HG03045 (cell line): Measurements from ENCODE around the gene NR3C2.

Experiments used
- ATAC-seq: cut with Tn5 transposase; IDR thresholded peaks from one replicate; pipeline ENCODE4 v1.9.1; 2021; ENCODE audit warnings: mild to moderate bottlenecking, moderate library complexity; ENCODE audit not compliant: unreplicated experiment

The NR3C2 gene

GRCh38 chr4:148059617-148060180 is 382.5 kb downstream of the NR3C2 start:
- ATAC-seq: no peak

DNA sequence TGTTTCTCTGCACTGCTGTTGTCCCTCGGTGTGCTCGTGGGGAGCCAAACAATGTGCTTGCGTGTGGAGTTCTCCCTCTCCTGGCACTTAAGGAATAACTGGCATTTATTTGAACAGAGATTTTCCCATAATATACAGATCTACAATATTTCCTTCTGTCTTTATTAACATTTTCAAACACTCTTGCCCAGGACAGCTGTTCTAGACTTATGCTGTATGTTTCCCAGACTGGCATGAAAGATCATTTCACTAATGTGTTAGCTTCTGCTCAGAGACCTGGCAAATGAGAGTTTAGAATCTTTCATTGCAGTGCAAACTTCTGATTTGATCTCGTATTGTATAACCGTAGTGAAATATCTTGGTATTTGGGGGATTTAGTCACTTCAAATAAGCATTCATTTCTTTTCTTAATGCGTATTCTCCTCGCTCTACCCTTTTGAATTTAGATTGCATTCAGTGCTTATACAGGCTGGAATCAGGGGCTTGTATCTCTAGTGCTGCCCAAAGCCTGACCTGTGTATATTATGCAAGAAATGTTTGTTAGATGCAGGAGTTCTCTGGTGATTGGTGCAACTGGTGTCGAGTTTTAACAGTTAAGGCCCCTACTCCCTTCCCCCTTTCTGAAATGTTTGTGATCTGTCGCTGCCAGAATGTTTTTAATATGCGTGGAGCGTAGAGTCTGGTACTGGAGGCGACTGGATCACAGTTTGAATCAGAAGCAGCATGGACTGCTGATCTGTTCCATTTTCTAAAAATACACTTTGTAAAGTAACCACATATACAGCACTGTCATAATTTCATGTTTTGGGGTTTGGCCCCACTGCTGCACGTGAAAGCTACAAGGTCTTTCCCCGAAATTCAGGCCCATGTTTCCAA is 384.0 kb downstream of the NR3C2 start:
- no peak for ATAC-seq

DNA sequence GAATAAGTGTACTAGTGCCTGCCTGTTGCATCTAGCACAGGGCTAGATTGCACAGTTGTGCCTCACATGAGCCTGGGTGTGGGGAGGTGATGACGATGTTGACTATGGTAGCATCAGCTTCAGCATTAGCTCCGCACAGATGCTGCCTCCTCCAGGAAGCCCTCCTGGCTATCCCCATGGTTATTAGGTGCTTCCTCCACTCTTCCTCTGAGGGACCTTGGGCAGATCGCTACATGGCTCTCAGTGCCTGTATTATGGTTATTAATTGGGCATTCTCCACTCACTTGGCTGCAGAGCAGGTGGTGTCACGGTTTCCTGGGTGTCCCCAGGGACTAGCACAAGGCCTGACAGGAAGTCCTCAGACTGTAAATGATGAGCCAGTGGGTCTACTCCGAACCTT is 384.7 kb downstream of the NR3C2 start:
- peak; percentile 29 for ATAC-seq

GRCh38 chr4:148056879-148057278 is 385.3 kb downstream of the NR3C2 start:
- ATAC-seq: peak; percentile 93

GRCh38 chr4:148055844-148056243 is 386.4 kb downstream of the NR3C2 start:
- no peak for ATAC-seq

DNA sequence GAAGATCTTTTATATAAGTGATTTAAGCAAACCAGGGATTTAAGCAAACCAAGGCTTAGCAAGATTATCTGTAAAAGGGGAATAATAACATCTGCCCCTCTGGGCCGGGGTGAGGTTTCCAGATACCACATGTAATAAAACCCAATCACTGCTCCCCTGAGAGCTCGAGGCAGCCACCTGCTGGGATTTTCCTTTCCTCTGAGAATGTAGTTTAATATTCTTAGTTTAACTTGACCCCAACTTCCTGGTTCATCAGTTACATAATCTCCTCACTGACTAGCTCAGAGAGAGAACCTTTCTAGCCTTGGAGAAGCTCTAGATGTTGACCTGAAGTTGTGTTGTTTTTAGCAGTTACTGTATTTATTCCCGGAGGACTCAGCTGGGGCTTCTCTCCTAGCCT is 387.9 kb downstream of the NR3C2 start:
- ATAC-seq: no peak

GRCh38 chr4:148053298-148054003 is 388.8 kb downstream of the NR3C2 start:
- ATAC-seq: no peak

- no peak for ATAC-seq
Measured at GRCh38 chr4:148052448-148052847, 389.8 kb downstream of the NR3C2 start.

GRCh38 chr4:148051403-148051802 is 390.8 kb downstream of the NR3C2 start:
- no peak for ATAC-seq

- no peak for ATAC-seq
Measured at GRCh38 chr4:148048598-148048997, 393.6 kb downstream of the NR3C2 start.

DNA sequence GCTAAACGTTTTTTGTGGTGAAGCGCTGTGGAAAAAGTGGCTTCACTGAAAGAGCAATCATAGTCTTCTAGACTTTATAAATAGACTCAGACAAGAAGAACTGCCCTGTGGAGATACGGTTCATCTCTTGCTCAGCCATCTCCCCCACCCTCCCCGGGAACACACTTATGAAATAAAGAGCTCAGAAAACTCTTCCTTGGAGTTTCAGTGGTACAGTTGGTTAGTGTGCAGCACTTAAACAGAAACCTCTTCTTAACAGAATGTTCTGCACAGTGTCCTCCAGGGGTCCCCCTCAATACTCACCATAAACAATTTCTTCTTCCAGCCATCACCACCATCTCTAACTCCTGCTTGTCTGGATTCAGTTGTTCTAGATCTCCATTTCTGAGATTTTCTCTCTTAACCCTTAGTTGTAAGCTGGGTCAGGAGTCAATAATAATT is 397.3 kb downstream of the NR3C2 start:
- peak; percentile 90 for ATAC-seq

- peak; percentile 6 for ATAC-seq
Measured at GRCh38 chr4:148044089-148044911, 397.9 kb downstream of the NR3C2 start.

DNA sequence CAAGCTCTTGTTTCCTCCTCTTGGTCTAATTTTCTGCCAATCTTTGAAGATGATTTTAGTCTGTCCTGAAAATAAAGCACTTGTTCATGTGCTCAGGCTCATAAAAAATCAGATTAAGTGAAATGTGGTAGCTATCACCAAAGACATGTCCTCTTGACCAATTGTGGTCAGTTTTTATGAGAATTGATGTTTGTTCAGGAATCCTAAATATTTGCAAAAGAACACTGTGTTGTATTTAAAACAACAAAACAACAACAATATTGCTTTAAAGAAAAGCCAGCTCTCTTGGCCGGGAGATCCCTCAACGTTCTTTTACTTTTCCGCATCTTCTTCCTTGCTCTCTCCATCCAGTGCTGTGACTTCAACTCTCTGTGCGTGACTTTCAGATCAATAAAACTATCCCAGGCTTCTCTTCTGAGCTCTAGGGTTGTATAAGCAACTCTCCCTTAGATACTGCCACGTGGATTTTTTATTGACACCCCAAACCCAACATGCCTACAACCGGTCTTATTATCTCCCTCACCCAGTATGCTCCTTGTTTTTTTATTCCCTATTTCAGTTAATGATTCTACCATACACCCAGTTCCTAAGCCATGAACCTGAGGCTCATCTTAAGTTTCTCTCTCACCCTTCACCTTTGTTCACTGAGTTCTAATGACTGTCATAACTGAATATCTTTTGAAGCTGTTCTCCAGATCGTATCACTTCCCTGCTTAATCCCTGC is 400.4 kb downstream of the NR3C2 start:
- ATAC-seq: no peak

GRCh38 chr4:148034813-148035212 is 407.4 kb downstream of the NR3C2 start:
- no peak for ATAC-seq

- ATAC-seq: no peak
Measured at GRCh38 chr4:148030193-148030873, 411.9 kb downstream of the NR3C2 start.

DNA sequence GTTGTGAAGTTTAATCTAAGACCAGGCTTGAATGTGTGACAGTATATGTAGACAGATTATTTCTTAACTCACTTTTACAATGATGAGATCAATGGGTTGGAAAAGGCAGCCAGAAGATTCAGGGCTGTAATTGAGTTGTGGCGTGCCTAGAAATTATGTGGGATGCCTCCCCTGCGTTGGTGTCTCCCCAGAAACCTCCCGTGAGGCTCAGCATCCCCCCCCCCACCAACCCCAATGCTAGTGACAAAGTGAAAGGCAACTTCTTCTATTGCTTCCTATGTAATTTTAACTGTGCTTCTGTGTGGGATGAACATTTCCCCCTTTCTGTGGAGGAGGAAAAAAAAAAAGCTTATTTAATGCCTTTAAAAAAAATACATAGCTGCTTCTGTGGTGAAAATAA is 412.4 kb downstream of the NR3C2 start:
- no peak for ATAC-seq
